K562 (cell line): ENCODE results near the gene PRRT2. TPM values are rescaled to one million over a fixed set of nuclear protein-coding genes. Genes with fewer than 3 reads are reported as not detected.

ENCODE experiments used
- BCOR ChIP-seq: fragments of 450-650 bp; IDR thresholded peaks from 2 replicates; pipeline ENCODE4 v1.6.1; 2016
- FOSL1 ChIP-seq: fragments of 200-800 bp; sonication (Bioruptor generic); conservative IDR thresholded peaks from 2 replicates; pipeline ENCODE4 v1.6.1; 2016; ENCODE audit warnings: missing genetic modification characterization, missing compliant biosample characterization
- POLR2G ChIP-seq: fragments of 200-400 bp; formaldehyde crosslinking; IDR thresholded peaks from 2 replicates; pipeline ENCODE4 v1.6.1; 2017; ENCODE audit warnings: low read depth, mild to moderate bottlenecking, antibody characterized with exemption, low read length, moderate library complexity
- RBBP5 ChIP-seq: fragments of 200-600 bp; sonication (generic); IDR thresholded peaks from 2 replicates; pipeline ENCODE4 v1.6.1; 2012; ENCODE audit warnings: borderline replicate concordance, mild to moderate bottlenecking, low read length, control low read depth, inconsistent platforms; ENCODE audit not compliant: insufficient read depth, poor library complexity, severe bottlenecking
- SMARCB1 ChIP-seq: IDR thresholded peaks from 2 replicates; pipeline ENCODE4 v1.6.1; 2011; ENCODE audit warnings: improper control_type of control experiment, low read depth; ENCODE audit not compliant: insufficient read length
- polyA plus RNA-seq, 8 experiments: library from polyadenylated mRNA; depleted of rRNA in 4 of 8; stranded (reverse) in 5 of 8; unstranded in 3 of 8; fragments of >200 nt; fragmentation: Nextera tagmentation in 2 of 8; fragmentation: Illumina TruSeq in 1 of 8; extraction: Ambion mirVana in 2 of 8; extraction: Trizol in 1 of 8; gene quantifications; 2 replicates each; pipeline versions ENCODE4 v1.2.1 to v1.2.3, GENCODE V29; 2011 to 2014; ENCODE audit warnings: inconsistent platforms in 1 of 8, missing spikeins in 1 of 8
- total RNA-seq, 7 experiments: library from RNA; depleted of rRNA in 6 of 7; stranded (reverse); fragments of >200 nt in 6 of 7; fragmentation: Illumina TruSeq in 2 of 7; extraction: Trizol in 2 of 7; gene quantifications; 2 replicates each; pipeline versions ENCODE4 v1.2.1 to v1.2.3, GENCODE V29; 2011 to 2021; ENCODE audit warnings: low replicate concordance in 1 of 7
- TF ChIP-seq, protein P1 (sequence below), 2 experiments: fragments of 450-650 bp; formaldehyde crosslinking in 1 of 2; IDR thresholded peaks; 2 replicates each; pipeline versions ENCODE4 v1.4.0 to v1.6.1; 2014 to 2020; ENCODE audit warnings: mild to moderate bottlenecking in 2 of 2, borderline replicate concordance in 1 of 2, low read depth in 1 of 2

Gene PRRT2
- total and polyA plus RNA-seq, 9 of the 15 experiments (the other 6 are each of a cell fraction or from before 2014, with no cell fraction given): 0.11 to 1.0 (median 0.42) TPM; not detected in 2

DNA sequence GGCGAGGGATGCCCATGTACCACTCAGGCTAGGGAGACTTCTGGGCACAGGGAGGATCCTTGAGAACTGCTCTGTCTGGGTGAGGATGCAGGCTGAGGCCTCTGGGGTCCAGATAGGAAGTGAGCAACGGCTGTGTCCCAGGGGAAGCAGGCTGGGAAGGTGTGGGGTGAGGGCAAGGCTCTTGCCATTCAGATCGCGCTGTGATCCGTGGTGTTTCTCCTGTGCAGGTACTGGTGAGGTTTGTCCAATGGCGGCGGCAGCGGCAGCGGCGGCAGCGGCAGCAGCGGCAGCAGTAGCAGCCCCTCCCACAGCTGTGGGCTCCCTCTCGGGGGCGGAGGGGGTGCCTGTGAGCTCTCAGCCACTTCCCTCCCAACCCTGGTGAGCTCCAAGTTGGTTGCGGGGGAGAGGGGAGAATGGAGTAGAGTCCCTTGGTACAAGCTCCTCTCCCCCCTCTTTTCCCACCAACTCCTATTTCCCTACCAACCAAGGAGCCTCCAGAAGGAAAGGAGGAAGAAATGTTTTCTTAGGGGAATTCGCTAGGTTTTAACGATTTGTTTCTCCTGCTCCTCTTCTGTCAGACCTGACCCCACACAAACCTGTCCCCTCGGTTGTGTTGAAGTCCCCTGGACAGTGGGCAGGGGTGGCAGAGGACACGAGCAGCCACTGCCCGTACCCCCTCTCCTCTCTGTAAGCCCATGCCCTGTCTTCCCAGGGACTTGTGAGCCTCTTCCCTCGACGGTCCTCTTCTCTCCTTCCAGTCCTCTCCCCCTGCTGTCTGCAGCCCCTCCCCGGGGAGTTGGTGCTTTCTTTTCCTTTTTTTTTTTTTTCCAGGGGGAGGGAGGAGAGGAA is 1.9 kb upstream of the PRRT2 start (continued):
- TF ChIP-seq, protein P1, sequence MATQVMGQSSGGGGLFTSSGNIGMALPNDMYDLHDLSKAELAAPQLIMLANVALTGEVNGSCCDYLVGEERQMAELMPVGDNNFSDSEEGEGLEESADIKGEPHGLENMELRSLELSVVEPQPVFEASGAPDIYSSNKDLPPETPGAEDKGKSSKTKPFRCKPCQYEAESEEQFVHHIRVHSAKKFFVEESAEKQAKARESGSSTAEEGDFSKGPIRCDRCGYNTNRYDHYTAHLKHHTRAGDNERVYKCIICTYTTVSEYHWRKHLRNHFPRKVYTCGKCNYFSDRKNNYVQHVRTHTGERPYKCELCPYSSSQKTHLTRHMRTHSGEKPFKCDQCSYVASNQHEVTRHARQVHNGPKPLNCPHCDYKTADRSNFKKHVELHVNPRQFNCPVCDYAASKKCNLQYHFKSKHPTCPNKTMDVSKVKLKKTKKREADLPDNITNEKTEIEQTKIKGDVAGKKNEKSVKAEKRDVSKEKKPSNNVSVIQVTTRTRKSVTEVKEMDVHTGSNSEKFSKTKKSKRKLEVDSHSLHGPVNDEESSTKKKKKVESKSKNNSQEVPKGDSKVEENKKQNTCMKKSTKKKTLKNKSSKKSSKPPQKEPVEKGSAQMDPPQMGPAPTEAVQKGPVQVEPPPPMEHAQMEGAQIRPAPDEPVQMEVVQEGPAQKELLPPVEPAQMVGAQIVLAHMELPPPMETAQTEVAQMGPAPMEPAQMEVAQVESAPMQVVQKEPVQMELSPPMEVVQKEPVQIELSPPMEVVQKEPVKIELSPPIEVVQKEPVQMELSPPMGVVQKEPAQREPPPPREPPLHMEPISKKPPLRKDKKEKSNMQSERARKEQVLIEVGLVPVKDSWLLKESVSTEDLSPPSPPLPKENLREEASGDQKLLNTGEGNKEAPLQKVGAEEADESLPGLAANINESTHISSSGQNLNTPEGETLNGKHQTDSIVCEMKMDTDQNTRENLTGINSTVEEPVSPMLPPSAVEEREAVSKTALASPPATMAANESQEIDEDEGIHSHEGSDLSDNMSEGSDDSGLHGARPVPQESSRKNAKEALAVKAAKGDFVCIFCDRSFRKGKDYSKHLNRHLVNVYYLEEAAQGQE (IDR thresholded peaks at IDR 0.05; ENCODE audit: borderline replicate concordance): no peak
- TF ChIP-seq, protein P1 (CRISPR knock-in tag; IDR thresholded peaks at IDR 0.05; ENCODE audit: low read depth): 0 out of 2 replicates have a peak, but pooled peaks have one; percentile 23
- TF ChIP-seq POLR2G: 0 out of 2 replicates have a peak, but pooled peaks have one; percentile 32
- TF ChIP-seq SMARCB1: no peak
- TF ChIP-seq BCOR: no peak
- peak; percentile 61 for TF ChIP-seq RBBP5
- no peak for TF ChIP-seq FOSL1 (tag)
